Vagina (tissue), 2 donors: Measurements from ENCODE around the gene TNS1.

Experiments
- CTCF ChIP-seq, 3 experiments: fragments of 450-650 bp in 2 of 3; fragments of 200-600 bp in 1 of 3; sonication (generic) in 1 of 3; IDR thresholded peaks; one replicate each; pipeline ENCODE4 v1.5.1; 2017 to 2019; ENCODE audit warnings: antibody characterized with exemption in 3 of 3, mild to moderate bottlenecking in 2 of 3, moderate library complexity in 2 of 3
- POLR2A ChIP-seq, 2 donors: fragments of 450-650 bp; IDR thresholded peaks; one replicate each; pipeline ENCODE4 v1.6.1; 2017; ENCODE audit warnings: antibody characterized with exemption in 2 of 2, mild to moderate bottlenecking in 2 of 2, moderate library complexity in 2 of 2
- POLR2AphosphoS5 ChIP-seq, 2 donors: sonication (generic); formaldehyde crosslinking; IDR thresholded peaks; one replicate each; pipeline ENCODE4 v1.9.0; 2017; ENCODE audit warnings: antibody characterized with exemption in 2 of 2, mild to moderate bottlenecking in 2 of 2, low read depth in 1 of 2; ENCODE audit not compliant: insufficient read depth in 1 of 2

DNA sequence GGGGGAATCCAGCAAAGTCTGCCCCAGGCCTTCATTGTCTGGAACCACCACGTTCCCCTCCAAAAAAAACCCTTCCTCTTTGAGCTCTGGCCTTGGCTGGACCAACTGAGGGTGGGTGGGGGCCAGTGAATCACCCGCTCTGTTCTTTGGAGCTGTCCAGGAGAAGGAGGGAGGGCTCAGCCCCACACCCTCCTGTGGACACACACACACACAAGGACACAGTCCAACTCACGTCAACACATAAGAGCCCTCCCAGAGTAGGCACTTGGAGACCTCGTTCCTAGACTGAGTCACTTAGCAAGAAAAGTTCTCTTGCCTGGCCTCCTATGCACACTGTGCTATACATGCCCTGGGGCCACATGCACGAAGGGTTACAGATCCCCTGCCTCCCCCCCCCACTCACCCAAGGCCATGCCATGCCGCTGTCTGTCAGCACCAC, 1.2 kb upstream of the TNS1 start:
- TF ChIP-seq POLR2A (IDR thresholded peaks at IDR 0.05) = no peak
- no peak for TF ChIP-seq CTCF (IDR thresholded peaks at IDR 0.05)
- TF ChIP-seq POLR2AphosphoS5 (IDR thresholded peaks at IDR 0.05; ENCODE audit: insufficient read depth in 1 of 2, low read depth in 1 of 2) = peak; percentile 37 to 51
